Measurements from ENCODE around the gene IGLL1.
"Not testable (repeated sequence)": the region's sequence is repeated elsewhere in the genome, so short reads cannot be mapped to it uniquely, and the experiment has no call there.

The IGLL1 gene

GRCh38 chr22:23539135-23539838 is 40.8 kb downstream of the IGLL1 start:
- peak; percentile 73 for DNase-seq

- not testable (repeated sequence) for DNase-seq
These were observed 41.4 kb downstream of the IGLL1 start for GRCh38 chr22:23538696-23539030.

GRCh38 chr22:23537830-23538695 is 42.0 kb downstream of the IGLL1 start:
- DNase-seq = not testable (repeated sequence)

- no peak for DNase-seq
These were observed 42.7 kb downstream of the IGLL1 start for GRCh38 chr22:23537416-23537815.

- DNase-seq = no peak
These were observed 43.2 kb downstream of the IGLL1 start for GRCh38 chr22:23536821-23537345.

- not testable (repeated sequence) for DNase-seq
These were observed 44.1 kb downstream of the IGLL1 start for GRCh38 chr22:23535790-23536661.

- DNase-seq = no peak
These were observed 45.0 kb downstream of the IGLL1 start for GRCh38 chr22:23534851-23535717.

GRCh38 chr22:23534201-23534850 is 45.8 kb downstream of the IGLL1 start:
- no peak for DNase-seq

- no peak for DNase-seq
These were observed 46.3 kb downstream of the IGLL1 start for GRCh38 chr22:23533771-23534191.

GRCh38 chr22:23533328-23533762 is 46.7 kb downstream of the IGLL1 start:
- DNase-seq = peak; percentile 49

GRCh38 chr22:23532731-23533130 is 47.4 kb downstream of the IGLL1 start:
- DNase-seq = no peak

- no peak for DNase-seq
These were observed 48.0 kb downstream of the IGLL1 start for GRCh38 chr22:23531966-23532705.

- DNase-seq = no peak
These were observed 48.7 kb downstream of the IGLL1 start for GRCh38 chr22:23531283-23531956.

GRCh38 chr22:23530766-23531282 is 49.3 kb downstream of the IGLL1 start:
- DNase-seq = no peak

- no peak for DNase-seq
These were observed 50.0 kb downstream of the IGLL1 start for GRCh38 chr22:23530106-23530505.

- no peak for DNase-seq
These were observed 50.7 kb downstream of the IGLL1 start for GRCh38 chr22:23529166-23530103.

GRCh38 chr22:23527971-23528740 is 51.9 kb downstream of the IGLL1 start:
- no peak for DNase-seq

Measured in NCI-H1105 treated with DMSO at 0.1 percent for 48 hours (cell line).